Hepatocyte (in vitro differentiated cells): ENCODE results near the gene LHB. TPM values are rescaled to one million over a fixed set of nuclear protein-coding genes. Genes with fewer than 3 reads are reported as not detected.
"Not testable (repeated sequence)": the region's sequence is repeated elsewhere in the genome, so short reads cannot be mapped to it uniquely, and the experiment has no call there.

Experiments used
- DNase-seq: peaks from one replicate; pipeline ENCODE4 v3.0.0-alpha.2; 2016; ENCODE audit warnings: low spot score
- H2AFZ ChIP-seq: fragments of 200-600 bp; sonication (generic); 2 replicates; pipeline ENCODE4 v1.6.0; 2016; ENCODE audit warnings: antibody characterized with exemption, mild to moderate bottlenecking
- H3K27ac ChIP-seq: fragments of 200-600 bp; sonication (generic); 2 replicates; pipeline ENCODE4 v1.5.1; 2016; ENCODE audit warnings: mild to moderate bottlenecking
- H3K27me3 ChIP-seq: fragments of 200-600 bp; sonication (generic); 2 replicates; pipeline ENCODE4 v1.6.1; 2016
- H3K36me3 ChIP-seq: fragments of 200-600 bp; sonication (generic); replicated peaks from 2 replicates; pipeline ENCODE4 v1.5.1; 2016; ENCODE audit warnings: low read depth; ENCODE audit not compliant: insufficient read depth
- H3K4me1 ChIP-seq: fragments of 200-600 bp; sonication (generic); 2 replicates; pipeline ENCODE4 v1.5.1; 2016; ENCODE audit warnings: mild to moderate bottlenecking, moderate library complexity; ENCODE audit not compliant: insufficient read depth
- H3K4me2 ChIP-seq: fragments of 200-600 bp; sonication (generic); 2 replicates; pipeline ENCODE4 v1.6.0; 2016
- H3K4me3 ChIP-seq: fragments of 200-600 bp; sonication (generic); 2 replicates; pipeline ENCODE4 v1.5.1; 2016; ENCODE audit warnings: mild to moderate bottlenecking
- H3K79me2 ChIP-seq: fragments of 200-600 bp; sonication (generic); 2 replicates; pipeline ENCODE4 v1.6.0; 2017; ENCODE audit warnings: mild to moderate bottlenecking
- H3K9me2 ChIP-seq: fragments of 200-600 bp; sonication (generic); replicated peaks from 2 replicates; pipeline ENCODE4 v1.6.0; 2017; ENCODE audit warnings: mild to moderate bottlenecking; ENCODE audit not compliant: insufficient read depth
- H3K9me3 ChIP-seq: fragments of 200-600 bp; sonication (generic); 2 replicates; pipeline ENCODE4 v1.5.1; 2016; ENCODE audit warnings: low read depth, mild to moderate bottlenecking
- H4K20me1 ChIP-seq: fragments of 200-600 bp; sonication (generic); 2 replicates; pipeline ENCODE4 v1.6.0; 2016; ENCODE audit warnings: mild to moderate bottlenecking; ENCODE audit not compliant: insufficient read depth, poor library complexity, severe bottlenecking
- EZH2phosphoT487 ChIP-seq: fragments of 200-600 bp; sonication (generic); IDR thresholded peaks from one replicate; pipeline ENCODE4 v1.6.1; 2018; ENCODE audit warnings: antibody characterized with exemption, mild to moderate bottlenecking, low read depth, moderate library complexity; ENCODE audit not compliant: unreplicated experiment, severe bottlenecking
- WGBS: methylation state at CpG from one replicate; pipeline ENCODE4 v1.1.6; 2016; ENCODE audit warnings: low lambda C conversion rate; ENCODE audit errors: missing lambda C conversion rate; 5-methylcytosine and 5-hydroxymethylcytosine counted together
- polyA plus RNA-seq: library from polyadenylated mRNA; unstranded; fragments of >200 nt; fragmentation: Nextera tagmentation; extraction: Ambion mirVana; gene quantifications from 2 replicates; pipeline ENCODE4 v1.2.1, GENCODE V29; 2016
- total RNA-seq: library from RNA; depleted of rRNA; stranded (reverse); fragments of >200 nt; gene quantifications from 2 replicates; pipeline ENCODE4 v1.2.3, GENCODE V29; 2014

LHB gene
- total and polyA plus RNA-seq, 2 experiments from 2014 or later, result not detected

GRCh38 chr19:49029749-49030148, 12.9 kb upstream of the LHB start:
- WGBS, result 84% methylated on average over 13 of the region's 14 CpGs
- H4K20me1 ChIP-seq, H3K27ac ChIP-seq, H3K4me2 ChIP-seq, H3K4me1 ChIP-seq, DNase-seq, H2AFZ ChIP-seq, H3K79me2 ChIP-seq, H3K4me3 ChIP-seq, H3K36me3 ChIP-seq, H3K27me3 ChIP-seq, H3K9me2 ChIP-seq, H3K9me3 ChIP-seq: not testable (repeated sequence)

GRCh38 chr19:49028686-49029085, 11.8 kb upstream of the LHB start:
- not testable (repeated sequence) for H3K4me2 ChIP-seq, H3K36me3 ChIP-seq, H3K9me3 ChIP-seq, H3K4me3 ChIP-seq, H3K27me3 ChIP-seq, H2AFZ ChIP-seq, H4K20me1 ChIP-seq, H3K4me1 ChIP-seq, DNase-seq, H3K79me2 ChIP-seq, H3K27ac ChIP-seq, H3K9me2 ChIP-seq
- WGBS, result 93% methylated on average over 4 of the region's 9 CpGs

DNA sequence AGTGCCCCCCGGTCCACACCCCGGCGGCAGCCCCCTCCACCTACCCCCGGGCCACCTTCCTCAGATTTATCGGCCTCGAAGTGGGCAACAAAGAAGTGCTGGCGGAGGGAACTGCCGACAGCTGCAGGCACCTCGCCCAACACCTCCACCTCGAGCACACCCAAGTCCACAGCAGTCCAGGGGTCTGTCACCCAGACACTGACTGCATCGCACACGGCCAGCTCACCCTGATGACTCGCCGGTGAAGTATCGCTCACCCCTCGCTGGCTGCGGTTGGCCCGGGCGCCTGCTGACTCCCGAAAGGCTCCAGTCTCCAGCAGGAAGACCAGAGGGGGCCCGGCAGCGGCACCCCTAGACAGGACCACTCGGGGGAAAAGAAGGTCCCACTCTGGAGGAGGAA, 8.7 kb upstream of the LHB start:
- not testable (repeated sequence) for H3K4me1 ChIP-seq, H4K20me1 ChIP-seq, H3K27me3 ChIP-seq, H3K36me3 ChIP-seq, H3K9me3 ChIP-seq, H2AFZ ChIP-seq, H3K79me2 ChIP-seq, DNase-seq, H3K27ac ChIP-seq, H3K9me2 ChIP-seq, H3K4me2 ChIP-seq, H3K4me3 ChIP-seq
- 81% methylated on average over 17 of the region's 23 CpGs for WGBS

DNA sequence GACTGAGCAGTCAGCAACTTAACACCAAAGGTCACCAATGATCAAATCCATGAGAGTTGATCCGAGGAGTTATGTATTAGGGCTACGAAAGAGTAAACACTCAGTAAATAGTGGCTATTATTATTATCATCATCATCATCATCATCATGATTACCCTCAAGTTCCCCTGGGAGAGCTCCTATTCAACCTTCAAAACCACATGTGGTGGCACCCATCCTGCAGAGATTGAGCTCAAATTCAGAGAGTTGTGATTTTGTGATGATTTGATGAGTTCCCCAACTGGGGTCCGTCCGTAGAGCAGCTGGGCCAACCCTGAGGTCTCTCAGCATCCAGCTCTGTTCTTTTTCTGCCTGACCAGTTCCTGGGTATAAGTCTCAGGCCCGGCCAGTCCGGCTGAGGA, 8.2 kb upstream of the LHB start:
- H3K27ac ChIP-seq, H2AFZ ChIP-seq, H3K4me1 ChIP-seq, H4K20me1 ChIP-seq, H3K36me3 ChIP-seq, H3K9me3 ChIP-seq, DNase-seq, H3K4me3 ChIP-seq, H3K4me2 ChIP-seq, H3K9me2 ChIP-seq, H3K79me2 ChIP-seq: not testable (repeated sequence)
- peaks cover 10% of the 10 kb centered on the region for H3K27me3 ChIP-seq
- 87% methylated on average over 4 of the region's 6 CpGs for WGBS

DNA sequence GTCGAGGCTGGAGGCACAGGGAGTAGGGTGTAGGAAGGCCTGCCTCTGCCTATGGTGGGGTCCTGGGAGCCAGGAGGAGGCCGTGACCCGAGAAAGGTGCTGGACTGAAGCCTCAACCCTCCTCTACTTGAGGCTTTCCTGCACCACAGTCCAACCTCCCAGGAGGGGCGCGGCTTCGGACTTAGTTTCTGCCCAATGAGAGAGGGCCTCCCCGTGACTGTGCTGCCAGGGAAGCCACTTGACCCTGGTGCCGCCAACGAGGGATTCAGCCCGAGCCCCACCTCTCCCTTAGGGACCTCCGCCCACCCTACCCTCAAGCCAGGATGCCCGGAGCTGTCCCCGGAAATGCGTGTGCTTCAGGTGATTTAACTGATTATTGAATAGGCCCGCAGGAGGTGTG, 7.3 kb upstream of the LHB start, which contains the start of gene CGB3:
Gene CGB3, minus strand, starts transcription at position 101 of the 400 bp plus-strand sequence. CDS start 362 bp downstream, outside the sequence.
- H3K4me1 ChIP-seq, H3K36me3 ChIP-seq, H3K9me3 ChIP-seq, H4K20me1 ChIP-seq, H3K27ac ChIP-seq, H3K9me2 ChIP-seq, H3K79me2 ChIP-seq, H2AFZ ChIP-seq, H3K4me2 ChIP-seq, H3K4me3 ChIP-seq, DNase-seq: not testable (repeated sequence)
- H3K27me3 ChIP-seq, result peaks cover 17% of the 10 kb centered on the region
- WGBS, result 87% methylated on average over 8 of the region's 15 CpGs

GRCh38 chr19:49022116-49022515, 5.2 kb upstream of the LHB start:
- no peak for TF ChIP-seq EZH2phosphoT487
- H2AFZ ChIP-seq, result no peak overlapping the region
- H3K4me3 ChIP-seq, result no peak overlapping the region
- peaks cover 27% of the 10 kb centered on the region for H3K27me3 ChIP-seq
- no peaks in the 10 kb centered on the region for H3K9me2 ChIP-seq
- no peak overlapping the region for H3K27ac ChIP-seq
- no peak for DNase-seq
- no peaks in the 10 kb centered on the region for H3K36me3 ChIP-seq
- peaks cover 9% of the 10 kb centered on the region for H3K4me1 ChIP-seq
- 85% methylated on average over 9 of the region's 9 CpGs for WGBS
- H3K9me3 ChIP-seq, result no peaks in the 10 kb centered on the region
- H3K79me2 ChIP-seq, result no peaks in the 10 kb centered on the region
- no peaks in the 10 kb centered on the region for H4K20me1 ChIP-seq
- no peak overlapping the region for H3K4me2 ChIP-seq
